Keratinocyte (primary cell): ENCODE results near the gene MTOR. TPM values are rescaled to one million over a fixed set of nuclear protein-coding genes. Genes with fewer than 3 reads are reported as not detected.

Source experiments
- DNase-seq: peaks from one replicate; pipeline ENCODE4 v3.0.0-alpha.2; 2011; ENCODE audit warnings: low read depth, missing footprints, low spot score
- FAIRE-seq: peaks from 2 replicates; lab custom pipeline; 2011; peaks lifted over from hg19 to GRCh38; lab: Jason Lieb, UNC
- H2AFZ ChIP-seq: 2 replicates; pipeline ENCODE4 v1.6.0; 2012; ENCODE audit warnings: low read length, control low read depth, inconsistent platforms; ENCODE audit not compliant: control insufficient read depth
- H3K27ac ChIP-seq: 2 replicates; pipeline ENCODE4 v1.5.1; 2011; ENCODE audit warnings: low read length; ENCODE audit not compliant: control insufficient read depth, insufficient read depth
- H3K27me3 ChIP-seq: 3 replicates; pipeline ENCODE4 v1.6.0; 2011; ENCODE audit warnings: low read length; ENCODE audit not compliant: control insufficient read depth, insufficient read depth; ENCODE audit errors: extremely low read depth
- H3K36me3 ChIP-seq, 2 experiments: 2 replicates in 1 of 2; 3 replicates in 1 of 2; pipeline ENCODE4 v1.5.1; 2011; ENCODE audit warnings: low read length in 2 of 2, mild to moderate bottlenecking in 1 of 2; ENCODE audit not compliant: control insufficient read depth in 2 of 2, insufficient read depth in 2 of 2; ENCODE audit errors: extremely low read depth in 1 of 2
- H3K4me1 ChIP-seq: 3 replicates; pipeline ENCODE4 v1.5.1; 2011; ENCODE audit warnings: low read length; ENCODE audit not compliant: control insufficient read depth, insufficient read depth; ENCODE audit errors: extremely low read depth
- H3K4me2 ChIP-seq: 3 replicates; pipeline ENCODE4 v1.6.0; 2011; ENCODE audit warnings: low read depth, low read length; ENCODE audit not compliant: control insufficient read depth, insufficient read depth; ENCODE audit errors: extremely low read depth
- H3K4me3 ChIP-seq, 3 experiments: fragments of 200-600 bp in 1 of 3; sonication (generic) in 1 of 3; 2 replicates in 2 of 3; 3 replicates in 1 of 3; pipeline ENCODE4 v1.5.1; 2011 to 2016; ENCODE audit warnings: low read length in 3 of 3, mild to moderate bottlenecking in 3 of 3, control low read depth in 2 of 3, inconsistent platforms in 1 of 3, low read depth in 1 of 3, mixed read lengths in 1 of 3, mixed run types in 1 of 3, moderate library complexity in 1 of 3; ENCODE audit not compliant: control insufficient read depth in 2 of 3, insufficient read depth in 2 of 3; ENCODE audit errors: extremely low read depth in 1 of 3
- H3K79me2 ChIP-seq: 2 replicates; pipeline ENCODE4 v1.6.0; 2012; ENCODE audit warnings: low read length; ENCODE audit not compliant: control insufficient read depth, insufficient read depth
- H3K9ac ChIP-seq: 3 replicates; pipeline ENCODE4 v1.6.0; 2011; ENCODE audit warnings: low read length; ENCODE audit not compliant: control insufficient read depth, insufficient read depth; ENCODE audit errors: extremely low read depth
- H3K9me1 ChIP-seq: 3 replicates; pipeline ENCODE4 v1.6.0; 2011; ENCODE audit warnings: low read length; ENCODE audit not compliant: control insufficient read depth, insufficient read depth; ENCODE audit errors: extremely low read depth
- H3K9me3 ChIP-seq: 2 replicates; pipeline ENCODE4 v1.5.1; 2012; ENCODE audit warnings: low read depth, low read length; ENCODE audit not compliant: control insufficient read depth
- H4K20me1 ChIP-seq: 3 replicates; pipeline ENCODE4 v1.6.0; 2011; ENCODE audit warnings: low read length; ENCODE audit not compliant: control insufficient read depth, insufficient read depth; ENCODE audit errors: extremely low read depth
- EZH2 ChIP-seq: IDR thresholded peaks from one replicate; pipeline ENCODE4 v1.6.1; 2012; ENCODE audit warnings: inconsistent platforms, mild to moderate bottlenecking, low read length, moderate library complexity
- dilution Hi-C: fragments of 300-500 bp; cut with MboI; formaldehyde crosslinking; loops from one replicate; pipeline ENCODE4 v1.7.0; 2020; ENCODE audit warnings: low sequenced_read_pairs; ENCODE audit not compliant: extremely low pct_ligation_motif_present
- polyA plus RNA-seq, 5 experiments: library from polyadenylated mRNA; depleted of rRNA in 3 of 5; stranded (reverse) in 3 of 5; stranded (forward) in 1 of 5; unstranded in 1 of 5; fragments of >200 nt; gene quantifications; 1 replicate in 1 of 5; 2 replicates in 3 of 5; 3 replicates in 1 of 5; pipeline versions ENCODE4 v1.2.1 to v1.2.3, GENCODE V29; 2011 to 2012; ENCODE audit warnings: missing spikeins in 2 of 5, low read depth in 1 of 5, low replicate concordance in 1 of 5
- TF ChIP-seq, protein P1 (sequence below), 3 experiments: IDR thresholded peaks in 1 of 3; conservative IDR thresholded peaks in 1 of 3; optimal IDR thresholded peaks in 1 of 3; 2 replicates in 2 of 3; 3 replicates in 1 of 3; pipeline versions ENCODE3 to v1.5.1; 2011; ENCODE audit warnings: low read length in 3 of 3, mild to moderate bottlenecking in 3 of 3, moderate library complexity in 2 of 3, control low read depth in 1 of 3, inconsistent platforms in 1 of 3; ENCODE audit not compliant: insufficient read depth in 2 of 3; ENCODE audit errors: extremely low read depth in 1 of 3

MTOR gene
- polyA plus RNA-seq, 1 donor (not counting 4 experiments of a cell fraction or from before 2014, with no cell fraction given) = 31.5 TPM

- FAIRE-seq (no peak), DNase-seq (no peak)
- peaks cover 18% of the 10 kb centered on the region for H3K4me1 ChIP-seq
- no peaks in the 10 kb centered on the region for H3K27me3 ChIP-seq
- no peak overlapping the region for H2AFZ ChIP-seq
- H3K9ac ChIP-seq = no peak overlapping the region
- H3K9me3 ChIP-seq = no peaks in the 10 kb centered on the region
- TF ChIP-seq, protein P1, sequence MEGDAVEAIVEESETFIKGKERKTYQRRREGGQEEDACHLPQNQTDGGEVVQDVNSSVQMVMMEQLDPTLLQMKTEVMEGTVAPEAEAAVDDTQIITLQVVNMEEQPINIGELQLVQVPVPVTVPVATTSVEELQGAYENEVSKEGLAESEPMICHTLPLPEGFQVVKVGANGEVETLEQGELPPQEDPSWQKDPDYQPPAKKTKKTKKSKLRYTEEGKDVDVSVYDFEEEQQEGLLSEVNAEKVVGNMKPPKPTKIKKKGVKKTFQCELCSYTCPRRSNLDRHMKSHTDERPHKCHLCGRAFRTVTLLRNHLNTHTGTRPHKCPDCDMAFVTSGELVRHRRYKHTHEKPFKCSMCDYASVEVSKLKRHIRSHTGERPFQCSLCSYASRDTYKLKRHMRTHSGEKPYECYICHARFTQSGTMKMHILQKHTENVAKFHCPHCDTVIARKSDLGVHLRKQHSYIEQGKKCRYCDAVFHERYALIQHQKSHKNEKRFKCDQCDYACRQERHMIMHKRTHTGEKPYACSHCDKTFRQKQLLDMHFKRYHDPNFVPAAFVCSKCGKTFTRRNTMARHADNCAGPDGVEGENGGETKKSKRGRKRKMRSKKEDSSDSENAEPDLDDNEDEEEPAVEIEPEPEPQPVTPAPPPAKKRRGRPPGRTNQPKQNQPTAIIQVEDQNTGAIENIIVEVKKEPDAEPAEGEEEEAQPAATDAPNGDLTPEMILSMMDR (optimal IDR thresholded peaks at IDR 0.05 in 1 of 3, IDR thresholded peaks at IDR 0.05 in 1 of 3, conservative IDR thresholded peaks at IDR 0.05 in 1 of 3; ENCODE audit: extremely low read depth in 1 of 3, insufficient read depth in 2 of 3, low read length in 3 of 3) = no peak
- TF ChIP-seq EZH2 = no peak
- H3K36me3 ChIP-seq = peaks cover 11 to 22% of the 10 kb centered on the region in 2 experiments
- no peaks in the 10 kb centered on the region for H3K79me2 ChIP-seq
- no peaks in the 10 kb centered on the region for H3K9me1 ChIP-seq
- no peak overlapping the region for H3K27ac ChIP-seq
- dilution Hi-C loops = no loop called here
- no peak overlapping the region for H3K4me3 ChIP-seq
- no peak overlapping the region for H3K4me2 ChIP-seq
- H4K20me1 ChIP-seq = no peaks in the 10 kb centered on the region
Measured at GRCh38 chr1:11151826-11152612, 110.3 kb downstream of the MTOR start.

GRCh38 chr1:11151114-11151513, 111.2 kb downstream of the MTOR start:
- Histone ChIP-seq H3K9me1 (no peaks in the 10 kb centered on the region), H3K4me1 (peaks cover 24% of the 10 kb centered on the region), H3K79me2 (no peaks in the 10 kb centered on the region), H3K9ac (no peak overlapping the region), H3K4me3 (no peak overlapping the region), H2AFZ (no peak overlapping the region), H3K27me3 (no peaks in the 10 kb centered on the region), H3K27ac (no peak overlapping the region), H3K4me2 (no peak overlapping the region), H3K36me3 (peaks cover 14 to 25% of the 10 kb centered on the region in 2 experiments), H4K20me1 (no peaks in the 10 kb centered on the region), H3K9me3 (no peaks in the 10 kb centered on the region)
- FAIRE-seq = no peak
- dilution Hi-C loops = no loop called here
- no peak for DNase-seq
- no peak for TF ChIP-seq EZH2
- TF ChIP-seq, protein P1 (optimal IDR thresholded peaks at IDR 0.05 in 1 of 3, IDR thresholded peaks at IDR 0.05 in 1 of 3, conservative IDR thresholded peaks at IDR 0.05 in 1 of 3; ENCODE audit: extremely low read depth in 1 of 3, insufficient read depth in 2 of 3, low read length in 3 of 3) = no peak
